22Rv1 (cell line): Measurements from ENCODE around the gene MYH14.
"Not testable (repeated sequence)": the region's sequence is repeated elsewhere in the genome, so short reads cannot be mapped to it uniquely, and the experiment has no call there.

ENCODE experiments used
- H3K27ac ChIP-seq: fragments of 450-650 bp; 2 replicates; pipeline ENCODE4 v1.5.1; 2017
- CTCF ChIP-seq: fragments of 450-650 bp; IDR thresholded peaks from 2 replicates; pipeline ENCODE4 v1.5.1; 2017; ENCODE audit warnings: mild to moderate bottlenecking
- ZFX ChIP-seq: fragments of 450-650 bp; IDR thresholded peaks from 2 replicates; pipeline ENCODE4 v1.6.1; 2017; ENCODE audit warnings: antibody characterized with exemption, borderline replicate concordance

MYH14 gene

GRCh38 chr19:50344661-50345318 lies 141.4 kb downstream of the MYH14 start:
- no peak overlapping the region for H3K27ac ChIP-seq
- TF ChIP-seq ZFX (no peak), CTCF (no peak)

GRCh38 chr19:50347089-50347581 lies 143.7 kb downstream of the MYH14 start:
- H3K27ac ChIP-seq: not testable (repeated sequence)

- H3K27ac ChIP-seq: no peak overlapping the region
- TF ChIP-seq ZFX (no peak), CTCF (no peak)
These were observed 146.0 kb downstream of the MYH14 start for GRCh38 chr19:50349277-50350057.

GRCh38 chr19:50352242-50352641 lies 148.8 kb downstream of the MYH14 start:
- no peak overlapping the region for H3K27ac ChIP-seq
- TF ChIP-seq CTCF: no peak
- no peak for TF ChIP-seq ZFX

- H3K27ac ChIP-seq: not testable (repeated sequence)
These were observed 150.1 kb downstream of the MYH14 start for GRCh38 chr19:50353487-50353880.

- peak overlapping the region; percentile 78 for H3K27ac ChIP-seq
- TF ChIP-seq CTCF (no peak), ZFX (no peak)
These were observed 153.3 kb downstream of the MYH14 start for GRCh38 chr19:50356691-50357177.

GRCh38 chr19:50357178-50358100 lies 154.0 kb downstream of the MYH14 start:
- TF ChIP-seq ZFX (no peak), CTCF (peak; percentile 92)
- peak overlapping the region; percentile 78 for H3K27ac ChIP-seq
